DMS114 treated with DMSO at 0.1 percent for 48 hours (cell line): Measurements from ENCODE around the gene HMCN2.
"Not testable (repeated sequence)": the region's sequence is repeated elsewhere in the genome, so short reads cannot be mapped to it uniquely, and the experiment has no call there.

Source experiments
- DNase-seq: peaks from one replicate; lab custom pipeline; 2025; ENCODE audit not compliant: unreplicated experiment; lab: John Stamatoyannopoulos, UW

HMCN2 gene

GRCh38 chr9:130382636-130383349 lies 117.2 kb downstream of the HMCN2 start:
- DNase-seq, result no peak

GRCh38 chr9:130383350-130383715 lies 117.8 kb downstream of the HMCN2 start:
- DNase-seq, result no peak

- DNase-seq, result no peak
These were observed 118.6 kb downstream of the HMCN2 start for GRCh38 chr9:130383979-130384676.

- DNase-seq, result no peak
These were observed 119.7 kb downstream of the HMCN2 start for GRCh38 chr9:130385257-130385656.

GRCh38 chr9:130387398-130387797 lies 121.8 kb downstream of the HMCN2 start:
- no peak for DNase-seq

- DNase-seq, result no peak
These were observed 122.3 kb downstream of the HMCN2 start for GRCh38 chr9:130387905-130388304.

GRCh38 chr9:130390390-130390789 lies 124.8 kb downstream of the HMCN2 start:
- no peak for DNase-seq

- DNase-seq, result no peak
These were observed 125.4 kb downstream of the HMCN2 start for GRCh38 chr9:130390986-130391385.

GRCh38 chr9:130391866-130392265 lies 126.3 kb downstream of the HMCN2 start:
- DNase-seq, result no peak

- no peak for DNase-seq
These were observed 128.1 kb downstream of the HMCN2 start for GRCh38 chr9:130393681-130394071.

GRCh38 chr9:130394320-130394719 lies 128.8 kb downstream of the HMCN2 start:
- DNase-seq, result no peak

GRCh38 chr9:130394814-130395470 lies 129.4 kb downstream of the HMCN2 start:
- DNase-seq, result no peak

- no peak for DNase-seq
These were observed 130.4 kb downstream of the HMCN2 start for GRCh38 chr9:130395810-130396435.

- DNase-seq, result no peak
These were observed 131.0 kb downstream of the HMCN2 start for GRCh38 chr9:130396581-130396980.

- DNase-seq, result no peak
These were observed 133.1 kb downstream of the HMCN2 start for GRCh38 chr9:130398487-130399240.

- no peak for DNase-seq
These were observed 134.2 kb downstream of the HMCN2 start for GRCh38 chr9:130399768-130400167.

- no peak for DNase-seq
These were observed 135.3 kb downstream of the HMCN2 start for GRCh38 chr9:130400870-130401269.

GRCh38 chr9:130401742-130402141 lies 136.2 kb downstream of the HMCN2 start:
- not testable (repeated sequence) for DNase-seq

GRCh38 chr9:130402243-130402642 lies 136.7 kb downstream of the HMCN2 start:
- no peak for DNase-seq

GRCh38 chr9:130402645-130403440 lies 137.3 kb downstream of the HMCN2 start:
- no peak for DNase-seq
